Thyroid gland (tissue), 4 donors: Measurements from ENCODE around the gene KCTD2.

Experiments used
- POLR2A ChIP-seq, 2 donors: fragments of 450-650 bp; IDR thresholded peaks; one replicate each; pipeline ENCODE4 v1.6.1; 2017; ENCODE audit warnings: antibody characterized with exemption in 2 of 2, mild to moderate bottlenecking in 2 of 2, moderate library complexity in 1 of 2
- TF ChIP-seq, protein P1 (sequence below), 6 experiments: fragments of 200-600 bp in 3 of 6; fragments of 450-650 bp in 3 of 6; sonication (generic) in 3 of 6; IDR thresholded peaks; one replicate each; pipeline ENCODE4 v1.5.1; 2016 to 2019; ENCODE audit warnings: antibody characterized with exemption in 6 of 6, mild to moderate bottlenecking in 2 of 6, inconsistent platforms in 1 of 6, moderate library complexity in 1 of 6

DNA sequence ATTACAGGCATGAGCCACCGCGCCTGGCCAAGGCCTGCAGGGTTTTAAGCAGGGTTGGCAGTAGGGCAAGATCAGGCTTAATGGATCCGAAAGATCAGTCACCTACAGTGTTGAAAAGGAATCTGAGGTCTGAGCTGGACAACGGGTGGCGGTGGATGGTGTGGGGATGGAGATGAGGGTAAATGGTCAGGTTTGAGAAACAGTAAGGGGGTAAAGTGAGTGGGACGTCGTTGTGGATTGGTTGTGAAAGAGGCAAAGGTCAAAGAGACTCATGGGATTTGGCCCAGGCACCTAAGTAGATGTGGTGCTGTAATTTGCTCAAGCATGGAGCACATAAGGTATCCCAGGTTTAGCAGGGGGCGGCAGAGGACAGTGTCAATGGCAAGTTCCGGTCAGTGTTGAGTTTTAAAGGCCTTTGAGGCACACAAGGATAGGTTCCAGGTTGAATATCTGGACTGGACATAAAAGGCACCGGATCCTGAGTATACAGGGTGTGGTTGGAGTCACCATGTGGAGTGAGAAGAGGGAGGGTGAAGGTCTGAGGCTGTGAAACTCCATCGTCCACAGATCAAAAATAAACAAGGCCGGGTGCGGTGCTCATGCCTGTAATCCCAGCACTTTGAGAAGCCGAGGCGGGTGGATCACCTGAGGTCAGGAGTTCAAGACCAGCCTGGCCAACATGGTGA is 39.6 kb downstream of the KCTD2 start:
- TF ChIP-seq POLR2A (IDR thresholded peaks at IDR 0.05), result no peak
- TF ChIP-seq, protein P1, sequence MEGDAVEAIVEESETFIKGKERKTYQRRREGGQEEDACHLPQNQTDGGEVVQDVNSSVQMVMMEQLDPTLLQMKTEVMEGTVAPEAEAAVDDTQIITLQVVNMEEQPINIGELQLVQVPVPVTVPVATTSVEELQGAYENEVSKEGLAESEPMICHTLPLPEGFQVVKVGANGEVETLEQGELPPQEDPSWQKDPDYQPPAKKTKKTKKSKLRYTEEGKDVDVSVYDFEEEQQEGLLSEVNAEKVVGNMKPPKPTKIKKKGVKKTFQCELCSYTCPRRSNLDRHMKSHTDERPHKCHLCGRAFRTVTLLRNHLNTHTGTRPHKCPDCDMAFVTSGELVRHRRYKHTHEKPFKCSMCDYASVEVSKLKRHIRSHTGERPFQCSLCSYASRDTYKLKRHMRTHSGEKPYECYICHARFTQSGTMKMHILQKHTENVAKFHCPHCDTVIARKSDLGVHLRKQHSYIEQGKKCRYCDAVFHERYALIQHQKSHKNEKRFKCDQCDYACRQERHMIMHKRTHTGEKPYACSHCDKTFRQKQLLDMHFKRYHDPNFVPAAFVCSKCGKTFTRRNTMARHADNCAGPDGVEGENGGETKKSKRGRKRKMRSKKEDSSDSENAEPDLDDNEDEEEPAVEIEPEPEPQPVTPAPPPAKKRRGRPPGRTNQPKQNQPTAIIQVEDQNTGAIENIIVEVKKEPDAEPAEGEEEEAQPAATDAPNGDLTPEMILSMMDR (IDR thresholded peaks at IDR 0.05), result no peak
